Measurements from ENCODE around the gene TSPAN11. TPM values are rescaled to one million over a fixed set of nuclear protein-coding genes. Genes with fewer than 3 reads are reported as not detected.

The TSPAN11 gene
- total and polyA plus RNA-seq, 12 donors, result 0.30 to 6.2 (median 1.2) TPM

DNA sequence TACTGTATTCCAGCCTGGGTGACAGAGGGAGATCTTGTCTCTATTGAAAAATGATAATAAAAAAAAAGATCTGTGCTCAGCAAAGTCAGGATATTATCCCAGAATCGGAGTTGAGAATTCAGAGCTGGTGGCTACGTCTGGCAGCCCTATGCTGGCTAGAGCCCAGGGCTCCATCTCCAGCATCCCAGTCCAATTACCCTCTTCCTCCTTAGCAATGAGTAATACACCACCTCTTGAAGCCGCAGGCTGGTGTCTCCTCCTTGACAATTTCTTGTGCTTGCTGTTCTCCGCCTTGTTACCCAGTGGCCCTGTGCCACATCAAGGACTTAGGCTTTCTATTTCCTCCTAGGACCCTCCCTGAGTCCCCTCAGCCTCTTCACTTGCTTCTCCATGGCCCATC lies 108.7 kb downstream of the TSPAN11 start:
- Histone ChIP-seq H3K27me3 (no peaks in the 10 kb centered on the region), H3K4me3 (no peak overlapping the region), H3K4me1 (replicated peaks in 1 of 2) (no peaks in the 10 kb centered on the region), H3K9me3 (replicated peaks in 1 of 3) (no peaks in the 10 kb centered on the region), H3K27ac (no peak overlapping the region), H3K36me3 (replicated peaks in 1 of 2) (no peaks in the 10 kb centered on the region)
- WGBS, 4 donors, result 83 to 92% (median 89%) methylated on average over 4 of the region's 4 CpGs
- TF ChIP-seq, protein P1, sequence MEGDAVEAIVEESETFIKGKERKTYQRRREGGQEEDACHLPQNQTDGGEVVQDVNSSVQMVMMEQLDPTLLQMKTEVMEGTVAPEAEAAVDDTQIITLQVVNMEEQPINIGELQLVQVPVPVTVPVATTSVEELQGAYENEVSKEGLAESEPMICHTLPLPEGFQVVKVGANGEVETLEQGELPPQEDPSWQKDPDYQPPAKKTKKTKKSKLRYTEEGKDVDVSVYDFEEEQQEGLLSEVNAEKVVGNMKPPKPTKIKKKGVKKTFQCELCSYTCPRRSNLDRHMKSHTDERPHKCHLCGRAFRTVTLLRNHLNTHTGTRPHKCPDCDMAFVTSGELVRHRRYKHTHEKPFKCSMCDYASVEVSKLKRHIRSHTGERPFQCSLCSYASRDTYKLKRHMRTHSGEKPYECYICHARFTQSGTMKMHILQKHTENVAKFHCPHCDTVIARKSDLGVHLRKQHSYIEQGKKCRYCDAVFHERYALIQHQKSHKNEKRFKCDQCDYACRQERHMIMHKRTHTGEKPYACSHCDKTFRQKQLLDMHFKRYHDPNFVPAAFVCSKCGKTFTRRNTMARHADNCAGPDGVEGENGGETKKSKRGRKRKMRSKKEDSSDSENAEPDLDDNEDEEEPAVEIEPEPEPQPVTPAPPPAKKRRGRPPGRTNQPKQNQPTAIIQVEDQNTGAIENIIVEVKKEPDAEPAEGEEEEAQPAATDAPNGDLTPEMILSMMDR (IDR thresholded peaks at IDR 0.05), result no peak
- TF ChIP-seq POLR2A (IDR thresholded peaks at IDR 0.05), result no peak
- no peak for DNase-seq
- intact Hi-C loops (cut with DNase I), result no loop called here

DNA sequence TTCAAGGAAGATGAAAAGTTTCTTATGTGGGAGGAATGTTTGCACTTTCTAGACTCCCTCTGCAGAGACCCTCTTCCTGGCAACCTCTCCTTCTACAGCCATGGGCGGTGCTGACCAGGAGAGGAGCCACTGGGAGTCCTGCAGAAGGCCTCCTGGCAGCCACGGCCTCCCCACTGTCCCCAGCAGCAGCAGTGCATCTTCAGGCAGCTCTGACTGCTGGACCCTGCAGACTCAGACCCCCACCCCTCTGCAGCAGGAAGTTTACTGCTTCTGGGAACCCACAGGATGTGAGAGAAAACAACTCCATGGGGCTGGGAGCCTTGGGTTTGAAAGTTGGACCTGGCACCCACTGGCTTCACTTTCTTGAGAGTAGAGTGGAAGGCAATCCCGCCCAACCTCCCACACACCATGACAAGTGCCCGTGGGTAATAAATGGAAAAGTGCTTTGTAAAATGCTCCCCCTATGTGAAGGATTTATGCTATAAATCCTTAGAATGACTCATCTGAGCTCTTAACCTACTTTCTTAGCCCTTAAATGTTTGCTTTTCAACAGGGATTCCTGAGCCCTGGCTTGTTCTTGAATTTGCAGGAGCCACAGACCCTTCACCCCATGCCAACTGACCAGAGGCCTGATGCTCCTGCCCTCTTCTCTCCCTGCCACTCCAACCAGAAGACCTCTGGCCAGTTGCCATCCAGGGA lies 109.6 kb downstream of the TSPAN11 start:
- intact Hi-C loops (cut with DNase I), result no loop called here
- no peak for TF ChIP-seq POLR2A (IDR thresholded peaks at IDR 0.05)
- TF ChIP-seq, protein P1 (IDR thresholded peaks at IDR 0.05), result no peak
- H3K4me1 ChIP-seq (replicated peaks in 1 of 2), result no peaks in the 10 kb centered on the region
- H3K36me3 ChIP-seq (replicated peaks in 1 of 2), result no peaks in the 10 kb centered on the region
- H3K9me3 ChIP-seq (replicated peaks in 1 of 3), result no peaks in the 10 kb centered on the region
- H3K27me3 ChIP-seq, result no peaks in the 10 kb centered on the region
- no peak for DNase-seq
- H3K4me3 ChIP-seq, result no peak overlapping the region
- 63 to 78% (median 74%) methylated on average over 4 of the region's 4 CpGs for WGBS, 4 donors
- H3K27ac ChIP-seq, result no peak overlapping the region

DNA sequence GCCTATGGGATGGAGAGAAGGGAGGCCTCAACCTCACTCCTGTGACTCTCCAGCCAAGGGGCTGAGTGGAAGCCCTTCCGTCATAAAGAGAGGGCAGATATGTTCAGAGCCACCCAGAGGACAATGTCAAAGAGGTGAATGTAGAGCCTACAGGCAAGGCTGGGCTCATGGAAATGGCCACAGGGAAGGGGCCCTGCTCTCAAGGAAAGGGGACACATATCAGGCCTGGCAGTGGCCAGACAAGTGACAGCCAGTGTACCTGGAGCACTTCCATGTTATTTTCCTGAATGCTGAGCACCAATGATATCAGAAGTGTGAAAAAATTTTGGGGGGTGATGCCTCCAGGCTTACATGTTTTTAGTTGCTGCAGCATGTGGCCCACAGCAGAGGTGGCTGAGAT lies 110.5 kb downstream of the TSPAN11 start:
- H3K4me3 ChIP-seq, result no peak overlapping the region
- DNase-seq, result no peak
- H3K27me3 ChIP-seq, result no peaks in the 10 kb centered on the region
- intact Hi-C loops (cut with DNase I), result no loop called here
- H3K4me1 ChIP-seq (replicated peaks in 1 of 2), result no peaks in the 10 kb centered on the region
- H3K27ac ChIP-seq, result no peak overlapping the region
- WGBS, 4 donors, result 67 to 100% (median 97%) methylated on average over 1 of the region's 1 CpG
- TF ChIP-seq, protein P1 (IDR thresholded peaks at IDR 0.05), result no peak
- no peak for TF ChIP-seq POLR2A (IDR thresholded peaks at IDR 0.05)
- H3K36me3 ChIP-seq (replicated peaks in 1 of 2), result no peaks in the 10 kb centered on the region
- no peaks in the 10 kb centered on the region for H3K9me3 ChIP-seq (replicated peaks in 1 of 3)

DNA sequence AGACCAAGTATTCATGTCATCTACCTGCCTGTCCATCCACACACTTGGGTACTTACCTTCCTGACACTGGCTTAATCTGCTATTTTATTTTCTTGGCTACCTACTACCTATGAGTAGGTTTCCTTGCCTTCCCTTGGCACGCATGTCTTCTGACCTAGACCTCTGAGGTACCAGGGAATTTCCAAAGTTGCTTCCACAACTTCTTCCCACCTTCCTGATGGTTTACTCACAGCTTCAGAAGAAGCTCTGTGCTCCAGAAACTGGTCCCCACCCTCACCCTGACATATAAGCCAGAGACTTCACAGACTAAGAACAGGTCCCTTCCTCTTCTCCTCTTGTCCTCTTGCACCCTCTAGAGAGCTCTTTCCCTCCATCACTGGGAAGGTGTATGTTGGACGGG lies 111.4 kb downstream of the TSPAN11 start:
- Histone ChIP-seq H3K27me3 (no peaks in the 10 kb centered on the region), H3K9me3 (replicated peaks in 1 of 3) (no peaks in the 10 kb centered on the region), H3K36me3 (replicated peaks in 1 of 2) (no peaks in the 10 kb centered on the region), H3K4me1 (replicated peaks in 1 of 2) (no peaks in the 10 kb centered on the region), H3K27ac (no peak overlapping the region), H3K4me3 (no peak overlapping the region)
- no peak for DNase-seq
- intact Hi-C loops (cut with DNase I), result no loop called here
- no peak for TF ChIP-seq POLR2A (IDR thresholded peaks at IDR 0.05)
- TF ChIP-seq, protein P1 (IDR thresholded peaks at IDR 0.05), result no peak
- 93 to 94% (median 94%) methylated on average over 2 of the region's 2 CpGs for WGBS, 4 donors

Data from adrenal gland (tissue), 12 donors.